Neural cell (in vitro differentiated cells): ENCODE results near the gene IQCN.
A peak's percentile ranks its signal among the peaks of the same experiment; 100 is the strongest.

ENCODE experiments used
- EP300 ChIP-seq: fragments of 450-650 bp; conservative IDR thresholded peaks from 2 replicates; pipeline ENCODE4 v1.6.1; 2014; ENCODE audit warnings: antibody characterized with exemption, mild to moderate bottlenecking, moderate library complexity; ENCODE audit not compliant: poor library complexity, severe bottlenecking
- EZH2 ChIP-seq: fragments of 200-600, 300-800 bp; shearing (Covaris generic), sonication (generic); IDR thresholded peaks from 2 replicates; pipeline ENCODE4 v1.6.1; 2014; ENCODE audit warnings: antibody characterized with exemption, low read length, borderline replicate concordance, mild to moderate bottlenecking; ENCODE audit not compliant: insufficient read depth, poor library complexity, severe bottlenecking
- POLR2AphosphoS5 ChIP-seq: IDR thresholded peaks from 2 replicates; pipeline ENCODE4 v1.6.1; 2012
- RAD21 ChIP-seq: fragments of 450-650 bp; conservative IDR thresholded peaks from 2 replicates; pipeline ENCODE4 v1.6.1; 2014; ENCODE audit warnings: antibody characterized with exemption, mild to moderate bottlenecking, moderate library complexity
- TAF1 ChIP-seq: IDR thresholded peaks from 2 replicates; pipeline ENCODE4 v1.6.1; 2012; ENCODE audit warnings: low read depth
- TF ChIP-seq, protein P1 (sequence below): fragments of 450-650 bp; IDR thresholded peaks from 2 replicates; pipeline ENCODE4 v1.5.1; 2014; ENCODE audit warnings: antibody characterized with exemption, mild to moderate bottlenecking, moderate library complexity; ENCODE audit not compliant: poor library complexity, severe bottlenecking
- TF ChIP-seq, protein P2 (sequence below): IDR thresholded peaks from 2 replicates; pipeline ENCODE4 v1.6.1; 2012; ENCODE audit warnings: borderline replicate concordance

DNA sequence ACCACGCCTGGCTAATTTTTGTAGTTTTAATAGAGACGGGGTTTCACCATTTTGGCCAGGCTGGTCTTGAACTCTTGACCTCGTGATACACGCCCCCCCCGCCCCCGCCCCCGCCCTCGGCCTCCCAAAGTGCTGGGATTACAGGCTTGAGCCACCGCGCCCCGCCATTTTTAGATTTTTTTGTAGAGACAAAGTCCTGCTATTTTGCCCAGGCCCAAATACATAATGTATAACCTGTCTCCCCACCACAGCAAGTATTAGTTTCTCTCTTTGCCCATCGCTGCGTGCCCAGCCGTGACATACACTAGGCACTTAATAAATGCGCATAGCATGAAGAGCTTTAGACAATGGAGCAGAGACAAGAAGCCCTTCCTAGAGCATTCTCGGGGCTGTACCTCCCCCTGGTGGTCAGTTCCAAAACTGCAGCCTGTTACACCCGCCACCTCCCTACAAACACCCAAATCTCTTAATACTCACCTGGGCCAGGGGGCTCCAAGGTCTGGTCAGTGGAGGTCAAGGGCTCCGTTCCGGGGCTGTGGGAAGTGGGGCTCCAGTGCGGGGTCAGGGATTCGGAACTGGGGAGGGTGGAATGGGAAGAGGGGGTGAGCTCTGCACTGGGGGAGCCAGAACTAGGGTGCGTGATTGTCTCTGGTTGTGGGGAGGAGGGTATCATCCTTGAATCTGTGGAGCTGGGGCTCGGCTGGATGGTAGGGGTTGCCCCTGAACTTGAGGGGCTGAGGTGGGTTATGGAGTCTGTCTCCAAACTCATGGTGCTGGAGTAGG lies 22.5 kb downstream of the IQCN start:
- TF ChIP-seq, protein P1, sequence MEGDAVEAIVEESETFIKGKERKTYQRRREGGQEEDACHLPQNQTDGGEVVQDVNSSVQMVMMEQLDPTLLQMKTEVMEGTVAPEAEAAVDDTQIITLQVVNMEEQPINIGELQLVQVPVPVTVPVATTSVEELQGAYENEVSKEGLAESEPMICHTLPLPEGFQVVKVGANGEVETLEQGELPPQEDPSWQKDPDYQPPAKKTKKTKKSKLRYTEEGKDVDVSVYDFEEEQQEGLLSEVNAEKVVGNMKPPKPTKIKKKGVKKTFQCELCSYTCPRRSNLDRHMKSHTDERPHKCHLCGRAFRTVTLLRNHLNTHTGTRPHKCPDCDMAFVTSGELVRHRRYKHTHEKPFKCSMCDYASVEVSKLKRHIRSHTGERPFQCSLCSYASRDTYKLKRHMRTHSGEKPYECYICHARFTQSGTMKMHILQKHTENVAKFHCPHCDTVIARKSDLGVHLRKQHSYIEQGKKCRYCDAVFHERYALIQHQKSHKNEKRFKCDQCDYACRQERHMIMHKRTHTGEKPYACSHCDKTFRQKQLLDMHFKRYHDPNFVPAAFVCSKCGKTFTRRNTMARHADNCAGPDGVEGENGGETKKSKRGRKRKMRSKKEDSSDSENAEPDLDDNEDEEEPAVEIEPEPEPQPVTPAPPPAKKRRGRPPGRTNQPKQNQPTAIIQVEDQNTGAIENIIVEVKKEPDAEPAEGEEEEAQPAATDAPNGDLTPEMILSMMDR = peak; percentile 97
- TF ChIP-seq, protein P2, sequence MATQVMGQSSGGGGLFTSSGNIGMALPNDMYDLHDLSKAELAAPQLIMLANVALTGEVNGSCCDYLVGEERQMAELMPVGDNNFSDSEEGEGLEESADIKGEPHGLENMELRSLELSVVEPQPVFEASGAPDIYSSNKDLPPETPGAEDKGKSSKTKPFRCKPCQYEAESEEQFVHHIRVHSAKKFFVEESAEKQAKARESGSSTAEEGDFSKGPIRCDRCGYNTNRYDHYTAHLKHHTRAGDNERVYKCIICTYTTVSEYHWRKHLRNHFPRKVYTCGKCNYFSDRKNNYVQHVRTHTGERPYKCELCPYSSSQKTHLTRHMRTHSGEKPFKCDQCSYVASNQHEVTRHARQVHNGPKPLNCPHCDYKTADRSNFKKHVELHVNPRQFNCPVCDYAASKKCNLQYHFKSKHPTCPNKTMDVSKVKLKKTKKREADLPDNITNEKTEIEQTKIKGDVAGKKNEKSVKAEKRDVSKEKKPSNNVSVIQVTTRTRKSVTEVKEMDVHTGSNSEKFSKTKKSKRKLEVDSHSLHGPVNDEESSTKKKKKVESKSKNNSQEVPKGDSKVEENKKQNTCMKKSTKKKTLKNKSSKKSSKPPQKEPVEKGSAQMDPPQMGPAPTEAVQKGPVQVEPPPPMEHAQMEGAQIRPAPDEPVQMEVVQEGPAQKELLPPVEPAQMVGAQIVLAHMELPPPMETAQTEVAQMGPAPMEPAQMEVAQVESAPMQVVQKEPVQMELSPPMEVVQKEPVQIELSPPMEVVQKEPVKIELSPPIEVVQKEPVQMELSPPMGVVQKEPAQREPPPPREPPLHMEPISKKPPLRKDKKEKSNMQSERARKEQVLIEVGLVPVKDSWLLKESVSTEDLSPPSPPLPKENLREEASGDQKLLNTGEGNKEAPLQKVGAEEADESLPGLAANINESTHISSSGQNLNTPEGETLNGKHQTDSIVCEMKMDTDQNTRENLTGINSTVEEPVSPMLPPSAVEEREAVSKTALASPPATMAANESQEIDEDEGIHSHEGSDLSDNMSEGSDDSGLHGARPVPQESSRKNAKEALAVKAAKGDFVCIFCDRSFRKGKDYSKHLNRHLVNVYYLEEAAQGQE = no peak
- no peak for TF ChIP-seq POLR2AphosphoS5
- no peak for TF ChIP-seq TAF1
- no peak for TF ChIP-seq EZH2
- no peak for TF ChIP-seq EP300
- peak; percentile 97 for TF ChIP-seq RAD21
